PFSK-1 (cell line): ENCODE results near the gene PDE6A.

Experiments used
- FOXP2 ChIP-seq: optimal IDR thresholded peaks from 2 replicates; pipeline ENCODE3; 2011; ENCODE audit warnings: borderline replicate concordance, control low read depth, inconsistent platforms; ENCODE audit not compliant: insufficient read depth; ENCODE audit errors: extremely low read length, extremely low read depth
- POLR2AphosphoS5 ChIP-seq: IDR thresholded peaks from 2 replicates; pipeline ENCODE4 v1.6.1; 2012; ENCODE audit warnings: low read depth, mild to moderate bottlenecking, control low read depth, low read length, moderate library complexity
- REST ChIP-seq, 2 experiments: IDR thresholded peaks; 2 replicates each; pipeline versions ENCODE4 v1.6.1 to v1.8.0; 2011 to 2012; ENCODE audit warnings: low read depth in 2 of 2, low read length in 2 of 2, control low read depth in 1 of 2, inconsistent platforms in 1 of 2, mild to moderate bottlenecking in 1 of 2, moderate library complexity in 1 of 2; ENCODE audit not compliant: insufficient read depth in 1 of 2
- SIN3A ChIP-seq: IDR thresholded peaks from 2 replicates; pipeline ENCODE4 v1.6.1; 2012; ENCODE audit warnings: mild to moderate bottlenecking, low read length, moderate library complexity, borderline replicate concordance; ENCODE audit not compliant: insufficient read depth
- TAF1 ChIP-seq: IDR thresholded peaks from 2 replicates; pipeline ENCODE4 v1.6.1; 2012; ENCODE audit warnings: low read length, control low read depth, borderline replicate concordance; ENCODE audit not compliant: insufficient read depth

The PDE6A gene

DNA sequence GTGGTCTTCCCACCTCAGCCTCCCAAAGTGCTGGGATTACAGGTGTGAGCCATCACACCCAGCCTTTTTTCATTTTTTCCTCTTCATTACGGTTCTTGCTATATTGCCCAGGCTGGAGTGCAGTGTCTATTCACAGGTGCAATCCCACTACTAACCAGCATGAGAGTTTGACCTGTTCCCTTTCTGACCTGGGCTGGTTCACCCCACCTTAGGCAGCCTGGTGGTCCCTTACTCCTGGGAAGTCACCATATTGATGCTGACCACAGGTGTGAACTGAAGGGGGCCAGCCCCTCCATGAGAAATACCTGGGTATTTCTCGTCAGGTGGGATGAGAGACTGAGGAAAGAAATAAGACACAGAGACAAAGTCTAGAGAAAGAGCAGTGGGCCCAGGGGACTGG is 2.4 kb downstream of the PDE6A start:
- TF ChIP-seq FOXP2 (no peak), REST (IDR thresholded peaks at IDR 0.05; ENCODE audit: insufficient read depth in 1 of 2, low read depth in 2 of 2, low read length in 2 of 2) (no peak), SIN3A (no peak), TAF1 (no peak), POLR2AphosphoS5 (no peak)

- TF ChIP-seq TAF1, result no peak
- no peak for TF ChIP-seq REST (IDR thresholded peaks at IDR 0.05; ENCODE audit: insufficient read depth in 1 of 2, low read depth in 2 of 2, low read length in 2 of 2)
Observed at GRCh38 chr5:149941795-149942194, 2.8 kb downstream of the PDE6A start.

DNA sequence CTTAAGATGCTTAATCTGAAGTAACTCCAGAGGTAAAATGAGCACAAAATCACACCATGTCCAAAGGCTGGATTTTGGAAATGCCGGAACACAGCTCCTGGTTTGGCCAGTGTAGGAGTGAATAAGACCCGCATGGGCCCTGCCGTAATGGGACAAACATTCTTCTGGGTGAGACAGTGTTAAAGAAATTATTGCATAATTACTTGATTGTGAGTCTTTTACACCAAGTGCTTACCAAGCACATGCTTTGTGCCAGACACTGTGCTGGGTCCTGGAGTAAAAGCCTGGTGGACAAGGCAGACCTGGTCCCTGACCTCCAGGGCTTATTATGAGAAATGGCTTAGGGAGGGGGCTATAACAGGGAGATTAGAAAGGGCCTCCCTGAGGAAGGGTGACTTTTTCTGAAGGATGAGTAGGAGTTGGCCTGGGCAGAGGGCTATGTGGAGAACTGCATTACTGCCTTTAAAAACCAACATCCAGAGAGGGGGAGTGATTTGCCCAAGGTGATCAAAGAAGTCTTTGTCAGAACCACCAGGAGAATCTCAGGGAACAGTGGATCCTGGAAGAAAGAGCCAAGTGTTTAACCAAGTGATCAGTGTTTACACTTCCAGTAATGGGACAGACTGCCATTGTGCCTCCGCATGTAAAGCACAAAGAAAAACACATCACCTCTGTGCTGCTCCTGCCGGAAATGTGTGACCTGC is 3.5 kb downstream of the PDE6A start:
- TF ChIP-seq FOXP2, result no peak
- TF ChIP-seq REST (IDR thresholded peaks at IDR 0.05; ENCODE audit: insufficient read depth in 1 of 2, low read depth in 2 of 2, low read length in 2 of 2), result no peak
- TF ChIP-seq SIN3A, result no peak
- TF ChIP-seq POLR2AphosphoS5, result no peak
- no peak for TF ChIP-seq TAF1

- TF ChIP-seq SIN3A (no peak), REST (IDR thresholded peaks at IDR 0.05; ENCODE audit: insufficient read depth in 1 of 2, low read depth in 2 of 2, low read length in 2 of 2) (no peak), POLR2AphosphoS5 (no peak), FOXP2 (no peak), TAF1 (no peak)
Observed at GRCh38 chr5:149940077-149940574, 4.5 kb downstream of the PDE6A start.

GRCh38 chr5:149939546-149939945 is 5.0 kb downstream of the PDE6A start:
- TF ChIP-seq SIN3A, result no peak
- no peak for TF ChIP-seq POLR2AphosphoS5
- no peak for TF ChIP-seq REST (IDR thresholded peaks at IDR 0.05; ENCODE audit: insufficient read depth in 1 of 2, low read depth in 2 of 2, low read length in 2 of 2)
- no peak for TF ChIP-seq FOXP2
- no peak for TF ChIP-seq TAF1
